Pancreas (tissue), 10 donors: ENCODE results near the gene NBL1. TPM values are rescaled to one million over a fixed set of nuclear protein-coding genes. Genes with fewer than 3 reads are reported as not detected.

Source experiments
- ATAC-seq, 4 donors: fragments of 200-7000 bp; cut with Tn5 transposase; one replicate each; pipeline versions ENCODE4 v1.8.0 to v1.9.1; 2020; ENCODE audit warnings: mild to moderate bottlenecking in 4 of 4, moderate library complexity in 4 of 4
- DNase-seq, 6 donors: peaks; one replicate each; pipeline ENCODE4 v3.0.0-alpha.2; 2020
- FAIRE-seq: peaks from 2 replicates; lab custom pipeline; 2012; peaks lifted over from hg19 to GRCh38; lab: Jason Lieb, UNC
- H3K27ac ChIP-seq, 4 donors: fragments of 200-600 bp; sonication (generic); 1 replicate in 3 of 4; 2 replicates in 1 of 4; pipeline versions ENCODE4 v1.5.0 to v1.8.0; 2020
- H3K27me3 ChIP-seq, 4 donors: fragments of 200-600 bp; one replicate each; pipeline ENCODE4 v1.8.0; 2021
- H3K36me3 ChIP-seq, 3 donors: fragments of 200-600 bp; sonication (generic) in 1 of 3; one replicate each; pipeline versions ENCODE4 v1.5.0 to v1.8.0; 2020 to 2021
- H3K4me1 ChIP-seq, 3 donors: fragments of 200-600 bp; one replicate each; pipeline ENCODE4 v1.8.0; 2021
- H3K4me3 ChIP-seq, 4 donors: fragments of 200-600 bp; sonication (generic) in 2 of 4; one replicate each; pipeline versions ENCODE4 v1.5.0 to v1.8.0; 2020 to 2021
- H3K9me3 ChIP-seq, 4 donors: fragments of 200-600 bp; one replicate each; pipeline ENCODE4 v1.8.0; 2021
- WGBS, 2 donors: extraction: QIAGEN DNeasy Blood & Tissue Kit; methylation state at CpG; one replicate each; pipeline ENCODE4 v1.1.7; 2013; 5-methylcytosine and 5-hydroxymethylcytosine counted together
- intact Hi-C, 3 donors: fragments of 100-400 bp; cut with DNase I; formaldehyde crosslinking; loops; one replicate each; pipeline versions ENCODE4 v1.11.1 to v1.14.2; 2022
- polyA plus RNA-seq, 2 donors: library from polyadenylated mRNA; stranded (reverse); fragments of 200-250 nt; gene quantifications; one replicate each; pipeline ENCODE4 v1.2.3, GENCODE V29; 2013
- total RNA-seq, 6 donors: library from RNA; stranded (reverse); fragmentation: NEBNext Ultra II Directional in 4 of 6; extraction: Animal tissue kit (Norgen Biotek cat#: 25700) in 4 of 6; gene quantifications; one replicate each; pipeline versions ENCODE4 v1.2.1 to v1.2.4, GENCODE V29; 2021 to 2023
- TF ChIP-seq, protein P1 (sequence below), 4 donors: fragments of 200-600 bp; sonication (generic) in 3 of 4; IDR thresholded peaks; one replicate each; pipeline versions ENCODE4 v1.5.0 to v1.8.0; 2021; ENCODE audit warnings: antibody characterized with exemption in 4 of 4
- donor health status: healthy with polysubstance abuse.
- donor health status: DM: no; HTN: no; CAD: no; lungs with moderate emphysema.
- donor health status: DM: no; HTN: no; CAD: no.
- donor health status: control.
- donor health status: control.
- donor health status: Bipolar disorder and iron deficiency.
- donor health status: DM: yes; HTN: yes; CAD: no.
- donor health status: DM: no; HTN: no; CAD: no.
- donor health status: DM: no; HTN: no; CAD: no.
- donor health status: DM: yes; HTN: yes; CAD: no.

NBL1 gene
- total and polyA plus RNA-seq, 8 donors = 5.8 to 45.6 (median 22.6) TPM

DNA sequence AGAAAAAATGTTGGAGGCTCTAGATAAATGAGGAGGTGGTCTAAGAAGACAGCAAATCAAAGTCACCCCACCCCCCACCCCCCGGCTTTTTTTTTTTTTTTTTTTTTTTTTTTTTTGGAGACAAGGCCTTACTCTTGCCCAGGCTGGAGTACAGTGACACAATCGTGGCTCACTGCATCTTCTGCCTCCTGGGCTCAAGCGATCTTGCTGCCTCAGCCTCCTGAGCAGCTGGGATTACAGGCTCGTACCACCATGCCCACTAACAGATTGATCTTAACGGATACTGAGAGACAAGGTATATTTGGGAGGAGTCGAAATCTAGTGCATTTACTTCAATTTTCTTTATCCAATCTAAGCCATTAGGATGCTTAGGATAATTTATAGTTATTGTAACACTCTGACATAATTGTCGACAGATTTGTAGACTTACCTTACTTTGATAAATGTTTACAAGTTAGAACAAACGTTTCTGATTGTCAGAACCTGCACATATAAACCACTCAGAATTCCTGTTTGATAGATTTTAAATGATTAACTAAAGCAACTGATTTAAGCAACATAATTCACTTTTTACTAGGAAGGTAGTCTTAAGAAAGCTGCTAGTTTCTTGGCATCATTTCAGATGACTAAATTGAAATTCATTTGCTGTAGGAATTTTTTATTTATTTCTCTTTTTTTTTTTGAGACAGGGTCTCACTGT, 33.7 kb upstream of the NBL1 start:
- DNase-seq (no peak), FAIRE-seq (no peak), ATAC-seq (no peak)
- H3K4me1 ChIP-seq = peaks cover 0 to 17% (median 12%) of the 10 kb centered on the region in 3 donors
- H3K36me3 ChIP-seq = no peaks in the 10 kb centered on the region
- H3K9me3 ChIP-seq = no peaks in the 10 kb centered on the region
- no peaks in the 10 kb centered on the region for H3K27me3 ChIP-seq
- H3K27ac ChIP-seq = no peak overlapping the region
- H3K4me3 ChIP-seq = no peak overlapping the region
- intact Hi-C loops = no loop called here
- TF ChIP-seq, protein P1, sequence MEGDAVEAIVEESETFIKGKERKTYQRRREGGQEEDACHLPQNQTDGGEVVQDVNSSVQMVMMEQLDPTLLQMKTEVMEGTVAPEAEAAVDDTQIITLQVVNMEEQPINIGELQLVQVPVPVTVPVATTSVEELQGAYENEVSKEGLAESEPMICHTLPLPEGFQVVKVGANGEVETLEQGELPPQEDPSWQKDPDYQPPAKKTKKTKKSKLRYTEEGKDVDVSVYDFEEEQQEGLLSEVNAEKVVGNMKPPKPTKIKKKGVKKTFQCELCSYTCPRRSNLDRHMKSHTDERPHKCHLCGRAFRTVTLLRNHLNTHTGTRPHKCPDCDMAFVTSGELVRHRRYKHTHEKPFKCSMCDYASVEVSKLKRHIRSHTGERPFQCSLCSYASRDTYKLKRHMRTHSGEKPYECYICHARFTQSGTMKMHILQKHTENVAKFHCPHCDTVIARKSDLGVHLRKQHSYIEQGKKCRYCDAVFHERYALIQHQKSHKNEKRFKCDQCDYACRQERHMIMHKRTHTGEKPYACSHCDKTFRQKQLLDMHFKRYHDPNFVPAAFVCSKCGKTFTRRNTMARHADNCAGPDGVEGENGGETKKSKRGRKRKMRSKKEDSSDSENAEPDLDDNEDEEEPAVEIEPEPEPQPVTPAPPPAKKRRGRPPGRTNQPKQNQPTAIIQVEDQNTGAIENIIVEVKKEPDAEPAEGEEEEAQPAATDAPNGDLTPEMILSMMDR (IDR thresholded peaks at IDR 0.05) = no peak
- 60 to 66% methylated on average over 8 of the region's 8 CpGs for WGBS, 2 donors

DNA sequence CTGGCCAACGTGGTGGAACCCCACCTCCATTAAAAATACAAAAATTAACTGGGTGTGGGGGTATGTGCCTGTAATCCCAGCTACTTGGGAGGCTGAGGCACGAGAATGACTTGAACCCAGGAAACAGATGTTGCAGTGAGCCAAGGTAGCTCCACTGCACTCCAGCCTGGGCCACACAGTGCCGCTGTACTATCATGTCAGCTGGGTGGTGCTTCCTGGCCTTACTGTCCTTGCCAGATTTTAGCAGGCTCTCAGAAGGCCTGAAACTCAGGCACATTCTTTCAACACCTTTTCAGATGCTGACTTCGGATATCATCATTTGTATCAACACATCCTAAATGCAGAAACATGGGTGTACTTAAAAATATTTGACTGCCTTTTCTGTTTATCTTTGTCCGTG, 31.6 kb upstream of the NBL1 start:
- no peak for ATAC-seq
- intact Hi-C loops = no loop called here
- Histone ChIP-seq H3K27ac (no peak overlapping the region), H3K4me3 (no peak overlapping the region), H3K27me3 (no peaks in the 10 kb centered on the region), H3K36me3 (no peaks in the 10 kb centered on the region), H3K9me3 (no peaks in the 10 kb centered on the region), H3K4me1 (peaks cover 0 to 9% (median 9%) of the 10 kb centered on the region in 3 donors)
- 86% methylated on average over 5 of the region's 5 CpGs for WGBS, 2 donors
- DNase-seq = no peak
- no peak for FAIRE-seq
- TF ChIP-seq, protein P1 (IDR thresholded peaks at IDR 0.05) = no peak

DNA sequence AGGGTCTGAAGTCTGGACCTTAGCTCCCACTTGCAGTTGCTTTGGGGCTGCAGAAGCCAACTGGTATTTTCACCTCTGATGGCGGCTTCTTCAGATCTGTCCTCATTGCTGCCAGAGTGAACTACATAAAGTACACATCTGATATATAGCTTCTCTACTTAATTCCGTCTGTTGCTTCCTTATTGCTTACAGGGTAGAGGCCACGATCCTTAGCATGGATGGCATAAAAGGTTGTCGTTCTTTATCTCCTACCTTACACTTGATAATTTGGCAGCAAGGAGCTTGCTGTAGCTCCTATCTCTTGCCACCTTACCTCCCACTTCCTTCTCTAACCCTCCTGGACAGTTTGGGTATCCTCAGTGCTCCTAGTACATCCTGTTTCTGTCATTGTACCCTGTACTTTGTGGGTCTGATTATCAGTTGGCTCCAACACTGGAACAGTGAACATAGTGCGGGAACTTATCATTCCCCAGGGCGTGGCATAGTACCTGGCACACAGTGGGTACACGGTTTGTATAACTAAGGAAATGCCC, 30.9 kb upstream of the NBL1 start:
- Histone ChIP-seq H3K36me3 (no peaks in the 10 kb centered on the region), H3K9me3 (no peaks in the 10 kb centered on the region), H3K27me3 (no peaks in the 10 kb centered on the region), H3K27ac (no peak overlapping the region), H3K4me3 (no peak overlapping the region), H3K4me1 (peaks cover 4 to 10% (median 9%) of the 10 kb centered on the region in 3 donors)
- DNase-seq = no peak
- intact Hi-C loops = no loop called here
- peak in 1 of 4 donors; percentile 17 for ATAC-seq
- no peak for FAIRE-seq
- TF ChIP-seq, protein P1 (IDR thresholded peaks at IDR 0.05) = no peak
- 59 to 61% methylated on average over 7 of the region's 7 CpGs for WGBS, 2 donors

DNA sequence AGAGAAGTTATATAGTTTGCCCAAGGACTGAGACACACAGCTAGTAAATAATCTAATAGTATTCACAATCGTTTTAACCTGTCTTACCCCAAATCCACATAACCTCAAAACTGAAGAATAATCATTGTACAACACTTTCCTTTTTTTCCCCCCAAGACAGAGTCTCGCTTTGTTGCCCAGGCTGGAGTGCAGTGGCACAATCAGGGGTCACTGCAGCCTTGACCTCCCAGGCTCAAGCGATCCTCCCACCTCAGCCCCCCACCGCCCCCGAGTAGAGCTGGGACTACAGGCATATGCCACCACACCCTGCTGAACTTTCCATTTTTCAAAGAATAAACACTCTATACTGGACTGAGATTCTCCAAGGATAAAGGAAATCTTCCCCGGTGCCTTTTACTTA, 28.7 kb upstream of the NBL1 start:
- intact Hi-C loops = no loop called here
- H3K4me1 ChIP-seq = peaks cover 15 to 28% (median 24%) of the 10 kb centered on the region in 3 donors
- FAIRE-seq = no peak

More for the DNA sequence above, 28.7 kb upstream of the NBL1 start:
- Histone ChIP-seq H3K9me3 (no peaks in the 10 kb centered on the region), H3K36me3 (no peaks in the 10 kb centered on the region), H3K27ac (no peak overlapping the region), H3K27me3 (no peaks in the 10 kb centered on the region), H3K4me3 (no peak overlapping the region)
- 74 to 85% methylated on average over 6 of the region's 6 CpGs for WGBS, 2 donors
- TF ChIP-seq, protein P1 (IDR thresholded peaks at IDR 0.05) = no peak
- DNase-seq (no peak), ATAC-seq (no peak)
